Vagina (tissue), 2 donors: ENCODE results near the gene WDR20.

Source experiments
- POLR2A ChIP-seq, 2 donors: fragments of 450-650 bp; IDR thresholded peaks; one replicate each; pipeline ENCODE4 v1.6.1; 2017; ENCODE audit warnings: antibody characterized with exemption in 2 of 2, mild to moderate bottlenecking in 2 of 2, moderate library complexity in 2 of 2
- POLR2AphosphoS5 ChIP-seq, 2 donors: sonication (generic); formaldehyde crosslinking; IDR thresholded peaks; one replicate each; pipeline ENCODE4 v1.9.0; 2017; ENCODE audit warnings: antibody characterized with exemption in 2 of 2, mild to moderate bottlenecking in 2 of 2, low read depth in 1 of 2; ENCODE audit not compliant: insufficient read depth in 1 of 2
- TF ChIP-seq, protein P1 (sequence below), 3 experiments: fragments of 450-650 bp in 2 of 3; fragments of 200-600 bp in 1 of 3; sonication (generic) in 1 of 3; IDR thresholded peaks; one replicate each; pipeline ENCODE4 v1.5.1; 2017 to 2019; ENCODE audit warnings: antibody characterized with exemption in 3 of 3, mild to moderate bottlenecking in 2 of 3, moderate library complexity in 2 of 3

DNA sequence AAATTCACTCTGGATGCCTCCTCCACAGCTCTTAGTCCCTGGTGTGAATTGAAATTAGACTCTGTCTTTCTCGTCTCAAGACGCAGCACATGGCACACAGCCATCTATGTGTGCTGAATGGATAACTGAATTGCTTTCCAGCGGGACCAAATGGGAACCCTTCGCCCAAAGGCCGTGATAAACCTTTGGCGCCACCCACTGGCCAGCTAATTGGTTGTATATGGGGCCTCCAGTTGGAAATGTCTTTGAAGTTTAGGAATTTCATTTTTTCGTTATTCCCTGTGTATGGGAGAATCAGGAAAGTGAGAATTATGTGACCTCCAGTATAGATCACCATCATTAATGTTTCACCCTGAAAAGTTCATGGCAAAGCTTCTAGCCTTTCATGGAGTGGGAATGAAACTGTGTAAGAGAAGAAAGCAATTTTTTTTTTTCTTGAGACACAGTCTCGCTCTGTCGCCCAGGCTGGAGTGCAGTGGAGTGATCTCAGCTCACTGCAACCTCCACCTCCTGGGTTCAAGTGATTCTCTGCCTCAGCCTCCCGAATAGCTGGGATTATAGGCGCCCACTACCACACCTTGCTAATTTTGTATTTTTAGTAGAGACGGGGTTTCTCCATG, 43.0 kb upstream of the WDR20 start:
- peak in 1 of 2 donors; percentile 62 for TF ChIP-seq POLR2AphosphoS5 (IDR thresholded peaks at IDR 0.05; ENCODE audit: insufficient read depth in 1 of 2, low read depth in 1 of 2)
- TF ChIP-seq, protein P1, sequence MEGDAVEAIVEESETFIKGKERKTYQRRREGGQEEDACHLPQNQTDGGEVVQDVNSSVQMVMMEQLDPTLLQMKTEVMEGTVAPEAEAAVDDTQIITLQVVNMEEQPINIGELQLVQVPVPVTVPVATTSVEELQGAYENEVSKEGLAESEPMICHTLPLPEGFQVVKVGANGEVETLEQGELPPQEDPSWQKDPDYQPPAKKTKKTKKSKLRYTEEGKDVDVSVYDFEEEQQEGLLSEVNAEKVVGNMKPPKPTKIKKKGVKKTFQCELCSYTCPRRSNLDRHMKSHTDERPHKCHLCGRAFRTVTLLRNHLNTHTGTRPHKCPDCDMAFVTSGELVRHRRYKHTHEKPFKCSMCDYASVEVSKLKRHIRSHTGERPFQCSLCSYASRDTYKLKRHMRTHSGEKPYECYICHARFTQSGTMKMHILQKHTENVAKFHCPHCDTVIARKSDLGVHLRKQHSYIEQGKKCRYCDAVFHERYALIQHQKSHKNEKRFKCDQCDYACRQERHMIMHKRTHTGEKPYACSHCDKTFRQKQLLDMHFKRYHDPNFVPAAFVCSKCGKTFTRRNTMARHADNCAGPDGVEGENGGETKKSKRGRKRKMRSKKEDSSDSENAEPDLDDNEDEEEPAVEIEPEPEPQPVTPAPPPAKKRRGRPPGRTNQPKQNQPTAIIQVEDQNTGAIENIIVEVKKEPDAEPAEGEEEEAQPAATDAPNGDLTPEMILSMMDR (IDR thresholded peaks at IDR 0.05) = peak; percentile 48 to 70 (median 66)
- TF ChIP-seq POLR2A (IDR thresholded peaks at IDR 0.05) = no peak
